Measurements from ENCODE around the gene DCDC2. TPM values are rescaled to one million over a fixed set of nuclear protein-coding genes. Genes with fewer than 3 reads are reported as not detected.
A peak's percentile ranks its signal among the peaks of the same experiment; 100 is the strongest.

DCDC2 gene
- total RNA-seq, 2 experiments from 2014 or later = not detected

GRCh38 chr6:24359640-24360454 is 2.0 kb upstream of the DCDC2 start:
- Mint-ChIP-seq H3K4me3 (peak overlapping the region; percentile 64), H3K27me3 (peaks cover 48% of the 10 kb centered on the region), H3K9me3 (no peaks in the 10 kb centered on the region), H3K4me1 (peaks cover 15% of the 10 kb centered on the region), H3K36me3 (ENCODE audit: low read depth) (no peaks in the 10 kb centered on the region), H3K27ac (no peak overlapping the region)
- ChIA-PET CTCF (no interaction called here), POLR2A (no interaction called here)
- peak; percentile 87 for DNase-seq

DNA sequence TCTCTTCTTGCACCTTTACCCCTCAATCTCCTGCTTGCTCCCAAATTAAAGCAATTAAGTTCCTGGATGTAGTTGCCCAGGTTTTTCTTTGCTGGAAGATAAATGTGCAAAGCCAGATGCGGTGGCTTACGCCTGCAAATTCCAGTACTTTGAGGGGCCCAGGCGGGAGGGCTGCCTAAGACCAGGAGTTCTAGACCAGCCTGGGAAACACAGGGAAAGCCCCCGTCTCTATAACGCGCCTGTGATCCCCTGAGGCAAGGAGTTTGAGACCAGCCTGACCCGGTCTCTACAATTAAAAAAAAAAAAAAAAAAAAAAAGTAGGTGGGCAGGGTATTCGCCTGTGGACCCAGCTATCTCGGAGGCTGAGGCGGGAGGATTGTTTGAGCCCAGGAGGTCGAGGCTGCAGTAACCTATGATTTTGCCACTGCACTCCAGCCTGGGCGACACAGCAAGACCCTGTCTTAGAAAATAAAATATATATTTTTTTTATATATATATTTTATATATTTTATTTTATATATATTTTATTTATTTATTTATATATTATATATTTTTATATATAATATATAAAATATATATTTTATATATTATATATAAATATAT is 461 bp upstream of the DCDC2 start:
- no peaks in the 10 kb centered on the region for H3K9me3 Mint-ChIP-seq
- peaks cover 15% of the 10 kb centered on the region for H3K4me1 Mint-ChIP-seq
- CTCF ChIA-PET = no interaction called here
- no peaks in the 10 kb centered on the region for H3K36me3 Mint-ChIP-seq (ENCODE audit: low read depth)
- H3K27ac Mint-ChIP-seq = no peak overlapping the region
- POLR2A ChIA-PET = no interaction called here
- DNase-seq = no peak
- H3K27me3 Mint-ChIP-seq = peaks cover 51% of the 10 kb centered on the region
- peak overlapping the region; percentile 37 for H3K4me3 Mint-ChIP-seq

DNA sequence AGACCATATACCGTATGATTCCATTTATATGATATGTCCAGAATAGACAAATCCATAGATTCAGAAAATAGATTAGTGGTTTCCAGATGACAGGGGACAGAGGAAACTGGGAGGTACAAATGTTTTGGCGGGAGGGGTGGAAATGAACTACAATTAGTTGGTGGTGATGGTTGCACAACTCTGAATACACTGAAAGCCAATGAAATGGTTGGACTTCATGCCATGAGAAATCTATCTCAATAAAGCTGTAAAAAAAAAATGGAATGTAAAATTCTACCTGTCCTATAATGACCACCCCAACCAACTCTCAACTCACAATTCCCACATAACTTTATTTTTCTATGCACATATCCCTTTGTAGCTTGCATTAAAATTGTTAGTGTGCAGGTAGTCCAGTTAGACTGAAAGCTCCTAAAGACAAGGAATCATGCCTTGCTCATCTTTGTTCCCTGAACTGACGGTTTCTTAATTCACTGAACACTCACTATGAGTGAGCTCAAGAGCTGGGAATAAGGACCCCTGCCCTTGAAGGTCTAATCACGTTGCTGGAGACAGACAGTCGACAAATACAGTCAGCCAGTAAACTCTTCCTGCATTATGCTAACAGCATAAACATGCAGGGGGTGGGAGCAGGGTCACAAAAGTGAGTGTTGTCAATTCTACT is 1.4 kb downstream of the DCDC2 start:
- Mint-ChIP-seq H3K4me1 (peaks cover 15% of the 10 kb centered on the region), H3K9me3 (no peaks in the 10 kb centered on the region), H3K36me3 (ENCODE audit: low read depth) (no peaks in the 10 kb centered on the region), H3K4me3 (no peak overlapping the region), H3K27me3 (peaks cover 50% of the 10 kb centered on the region), H3K27ac (no peak overlapping the region)
- ChIA-PET CTCF (no interaction called here), POLR2A (no interaction called here)
- no peak for DNase-seq

- Mint-ChIP-seq H3K4me3 (no peak overlapping the region), H3K36me3 (ENCODE audit: low read depth) (no peaks in the 10 kb centered on the region), H3K9me3 (no peaks in the 10 kb centered on the region), H3K27me3 (peaks cover 55% of the 10 kb centered on the region), H3K27ac (no peak overlapping the region), H3K4me1 (peaks cover 15% of the 10 kb centered on the region)
- ChIA-PET CTCF (no interaction called here), POLR2A (no interaction called here)
- DNase-seq = no peak
Observed at GRCh38 chr6:24355393-24355792, 2.5 kb downstream of the DCDC2 start.

DNA sequence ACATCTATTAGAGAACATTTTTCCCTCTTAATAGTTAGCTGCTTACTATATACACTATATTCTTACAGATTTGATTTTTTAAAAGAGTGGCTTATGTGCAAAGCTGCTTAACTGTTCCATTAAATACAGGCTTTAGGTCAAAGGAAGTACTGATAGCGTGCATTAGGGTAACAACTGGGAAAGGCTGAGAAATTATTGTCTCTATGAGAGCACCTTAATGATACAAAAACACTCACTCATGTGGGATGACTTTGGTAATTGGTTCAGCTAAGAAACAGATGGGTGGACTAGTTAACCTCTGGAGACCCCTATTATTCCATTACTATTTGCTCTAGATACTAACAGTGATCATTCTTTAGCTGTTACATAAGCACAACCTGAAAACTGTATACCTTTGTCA is 4.0 kb downstream of the DCDC2 start:
- peaks cover 66% of the 10 kb centered on the region for H3K27me3 Mint-ChIP-seq
- CTCF ChIA-PET = no interaction called here

DNA sequence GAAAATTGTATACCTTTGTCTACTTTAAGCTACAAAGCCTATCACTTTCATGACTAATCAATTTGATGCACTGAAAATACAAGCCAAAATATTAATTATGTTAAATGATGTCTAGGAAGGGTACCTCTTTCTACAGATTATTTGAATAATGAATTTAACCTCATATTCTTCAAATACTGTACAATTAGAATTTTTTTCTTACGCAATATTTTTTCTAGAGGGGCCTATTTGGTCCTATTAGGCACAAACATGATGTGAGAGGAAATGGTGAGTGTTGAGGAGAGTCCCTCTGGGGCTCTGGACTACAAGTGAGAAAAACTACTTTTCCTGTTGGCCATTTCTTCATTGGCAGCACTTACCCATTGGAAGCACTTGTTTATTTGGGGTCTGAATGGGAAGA is 5.4 kb downstream of the DCDC2 start:
- Mint-ChIP-seq H3K27me3 (peaks cover 68% of the 10 kb centered on the region), H3K36me3 (ENCODE audit: low read depth) (no peaks in the 10 kb centered on the region), H3K4me3 (no peak overlapping the region), H3K27ac (no peak overlapping the region), H3K4me1 (no peaks in the 10 kb centered on the region), H3K9me3 (no peaks in the 10 kb centered on the region)
- POLR2A ChIA-PET = no interaction called here
- CTCF ChIA-PET = no interaction called here
- no peak for DNase-seq

More for the DNA sequence above, 4.0 kb downstream of the DCDC2 start:
- POLR2A ChIA-PET = no interaction called here
- peaks cover 7% of the 10 kb centered on the region for H3K4me1 Mint-ChIP-seq
- H3K36me3 Mint-ChIP-seq (ENCODE audit: low read depth) = no peaks in the 10 kb centered on the region
- no peak for DNase-seq
- H3K9me3 Mint-ChIP-seq = no peaks in the 10 kb centered on the region
- no peak overlapping the region for H3K4me3 Mint-ChIP-seq
- no peak overlapping the region for H3K27ac Mint-ChIP-seq

DNA sequence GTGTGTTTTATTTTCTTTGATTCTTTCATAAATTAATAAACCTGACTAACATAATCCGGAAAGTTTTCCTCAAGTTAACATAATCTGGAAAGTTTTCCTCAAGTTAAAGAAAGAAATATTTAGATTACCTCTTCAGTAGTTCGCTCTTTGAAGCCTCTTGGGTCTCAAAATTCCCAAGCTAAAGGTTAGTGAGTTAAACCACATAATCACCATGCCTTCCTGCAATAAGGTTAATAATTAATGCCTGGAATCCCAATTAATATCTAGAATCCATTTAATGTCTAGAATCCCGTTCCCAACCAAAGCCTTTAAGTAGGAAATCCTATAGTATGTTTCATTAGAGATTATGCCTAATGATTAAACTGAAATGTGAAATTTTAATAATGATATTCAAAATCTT is 12.9 kb downstream of the DCDC2 start:
- ChIA-PET CTCF (no interaction called here), POLR2A (no interaction called here)
- Mint-ChIP-seq H3K9me3 (no peaks in the 10 kb centered on the region), H3K4me1 (no peaks in the 10 kb centered on the region), H3K36me3 (ENCODE audit: low read depth) (no peaks in the 10 kb centered on the region), H3K27me3 (peaks cover 38% of the 10 kb centered on the region), H3K4me3 (no peak overlapping the region), H3K27ac (no peak overlapping the region)
- no peak for DNase-seq

GRCh38 chr6:24340998-24341938 is 16.6 kb downstream of the DCDC2 start:
- no peaks in the 10 kb centered on the region for H3K4me1 Mint-ChIP-seq
- ChIA-PET CTCF (no interaction called here), POLR2A (no interaction called here)
- H3K27ac Mint-ChIP-seq = no peak overlapping the region
- no peak for DNase-seq
- H3K9me3 Mint-ChIP-seq = peaks cover 5% of the 10 kb centered on the region
- H3K4me3 Mint-ChIP-seq = no peak overlapping the region
- H3K27me3 Mint-ChIP-seq = peaks cover 18% of the 10 kb centered on the region
- no peaks in the 10 kb centered on the region for H3K36me3 Mint-ChIP-seq (ENCODE audit: low read depth)

- no peaks in the 10 kb centered on the region for H3K4me1 Mint-ChIP-seq
- no peak overlapping the region for H3K27ac Mint-ChIP-seq
- H3K4me3 Mint-ChIP-seq = no peak overlapping the region
- peaks cover 5% of the 10 kb centered on the region for H3K9me3 Mint-ChIP-seq
- H3K36me3 Mint-ChIP-seq (ENCODE audit: low read depth) = no peaks in the 10 kb centered on the region
- peaks cover 12% of the 10 kb centered on the region for H3K27me3 Mint-ChIP-seq
- DNase-seq = no peak
- ChIA-PET POLR2A (no interaction called here), CTCF (no interaction called here)
Observed at GRCh38 chr6:24339932-24340331, 17.9 kb downstream of the DCDC2 start.

- Mint-ChIP-seq H3K27me3 (peaks cover 9% of the 10 kb centered on the region), H3K36me3 (ENCODE audit: low read depth) (no peaks in the 10 kb centered on the region), H3K4me3 (no peak overlapping the region), H3K4me1 (no peaks in the 10 kb centered on the region), H3K9me3 (peaks cover 5% of the 10 kb centered on the region), H3K27ac (no peak overlapping the region)
- ChIA-PET POLR2A (no interaction called here), CTCF (interaction anchor here (1.0 to 1.5 kb wide), 2 partner anchors 10 to 44 kb away, joined by 3 read pairs; no protein-coding TSS in a partner anchor)
- DNase-seq = no peak
Observed at GRCh38 chr6:24334285-24334684, 23.6 kb downstream of the DCDC2 start.

GRCh38 chr6:24332317-24332716 is 25.5 kb downstream of the DCDC2 start:
- no peaks in the 10 kb centered on the region for H3K4me1 Mint-ChIP-seq
- DNase-seq = no peak
- no peaks in the 10 kb centered on the region for H3K36me3 Mint-ChIP-seq (ENCODE audit: low read depth)
- CTCF ChIA-PET = no interaction called here
- no peak overlapping the region for H3K4me3 Mint-ChIP-seq
- no peak overlapping the region for H3K27ac Mint-ChIP-seq
- no peaks in the 10 kb centered on the region for H3K9me3 Mint-ChIP-seq
- peaks cover 13% of the 10 kb centered on the region for H3K27me3 Mint-ChIP-seq
- POLR2A ChIA-PET = no interaction called here

GRCh38 chr6:24330137-24330732 is 27.6 kb downstream of the DCDC2 start:
- Mint-ChIP-seq H3K36me3 (ENCODE audit: low read depth) (no peaks in the 10 kb centered on the region), H3K27me3 (peaks cover 13% of the 10 kb centered on the region), H3K27ac (no peak overlapping the region), H3K4me1 (no peaks in the 10 kb centered on the region), H3K9me3 (no peaks in the 10 kb centered on the region), H3K4me3 (no peak overlapping the region)
- no peak for DNase-seq
- CTCF ChIA-PET = no interaction called here
- POLR2A ChIA-PET = no interaction called here
